Measurements from ENCODE around the gene ULBP3. TPM values are rescaled to one million over a fixed set of nuclear protein-coding genes. Genes with fewer than 3 reads are reported as not detected.

Gene ULBP3
- total RNA-seq, 2 experiments from 2014 or later = 0.47 to 0.77 TPM

GRCh38 chr6:150087336-150087735 is 18.4 kb upstream of the ULBP3 start:
- peaks cover 10% of the 10 kb centered on the region for H3K27me3 Mint-ChIP-seq
- no peak for DNase-seq
- no peaks in the 10 kb centered on the region for H3K4me1 Mint-ChIP-seq (ENCODE audit: low read depth)
- intact Hi-C loops (cut with micrococcal nuclease) = no loop called here
- no peaks in the 10 kb centered on the region for H3K9me3 Mint-ChIP-seq
- CTCF ChIA-PET = no interaction called here
- no peak for ATAC-seq
- no peak overlapping the region for H3K27ac Mint-ChIP-seq
- no peaks in the 10 kb centered on the region for H3K36me3 Mint-ChIP-seq (ENCODE audit: low read depth)
- H3K4me3 Mint-ChIP-seq = no peak overlapping the region
- POLR2A ChIA-PET = no interaction called here
- TF ChIP-seq, protein P1, sequence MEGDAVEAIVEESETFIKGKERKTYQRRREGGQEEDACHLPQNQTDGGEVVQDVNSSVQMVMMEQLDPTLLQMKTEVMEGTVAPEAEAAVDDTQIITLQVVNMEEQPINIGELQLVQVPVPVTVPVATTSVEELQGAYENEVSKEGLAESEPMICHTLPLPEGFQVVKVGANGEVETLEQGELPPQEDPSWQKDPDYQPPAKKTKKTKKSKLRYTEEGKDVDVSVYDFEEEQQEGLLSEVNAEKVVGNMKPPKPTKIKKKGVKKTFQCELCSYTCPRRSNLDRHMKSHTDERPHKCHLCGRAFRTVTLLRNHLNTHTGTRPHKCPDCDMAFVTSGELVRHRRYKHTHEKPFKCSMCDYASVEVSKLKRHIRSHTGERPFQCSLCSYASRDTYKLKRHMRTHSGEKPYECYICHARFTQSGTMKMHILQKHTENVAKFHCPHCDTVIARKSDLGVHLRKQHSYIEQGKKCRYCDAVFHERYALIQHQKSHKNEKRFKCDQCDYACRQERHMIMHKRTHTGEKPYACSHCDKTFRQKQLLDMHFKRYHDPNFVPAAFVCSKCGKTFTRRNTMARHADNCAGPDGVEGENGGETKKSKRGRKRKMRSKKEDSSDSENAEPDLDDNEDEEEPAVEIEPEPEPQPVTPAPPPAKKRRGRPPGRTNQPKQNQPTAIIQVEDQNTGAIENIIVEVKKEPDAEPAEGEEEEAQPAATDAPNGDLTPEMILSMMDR (IDR thresholded peaks at IDR 0.05) = no peak

- ChIA-PET POLR2A (no interaction called here), CTCF (interaction anchor here (2.0 kb wide), 1 partner anchor 15 kb away, joined by 6 read pairs; no protein-coding TSS in a partner anchor)
- Mint-ChIP-seq H3K4me3 (no peak overlapping the region), H3K27ac (no peak overlapping the region), H3K36me3 (ENCODE audit: low read depth) (no peaks in the 10 kb centered on the region), H3K4me1 (ENCODE audit: low read depth) (no peaks in the 10 kb centered on the region), H3K27me3 (peaks cover 10% of the 10 kb centered on the region), H3K9me3 (no peaks in the 10 kb centered on the region)
- intact Hi-C loops (cut with micrococcal nuclease) = no loop called here
- ATAC-seq (no peak), DNase-seq (no peak)
- TF ChIP-seq, protein P1 (IDR thresholded peaks at IDR 0.05) = no peak
These were observed 17.1 kb upstream of the ULBP3 start for GRCh38 chr6:150086026-150086425.

DNA sequence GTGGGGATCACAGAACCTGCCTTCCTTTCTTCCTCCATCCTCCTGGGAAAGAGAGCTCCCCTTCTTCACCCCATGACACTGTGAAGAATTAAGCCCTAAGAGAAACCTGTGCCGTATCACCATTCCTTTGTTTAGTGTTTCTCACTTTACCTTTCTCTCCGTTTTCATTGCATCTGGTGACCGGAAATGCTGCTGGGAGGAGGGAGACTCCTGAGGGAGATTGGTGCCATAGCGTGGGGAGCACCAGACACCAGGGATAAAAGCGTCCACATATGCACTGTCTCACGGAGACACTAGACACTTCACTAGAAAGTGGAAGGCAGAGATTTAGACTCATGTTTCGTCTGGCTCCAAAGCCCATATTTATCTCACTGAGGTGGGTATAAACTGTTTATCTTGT is 15.5 kb upstream of the ULBP3 start:
- H3K4me3 Mint-ChIP-seq = no peak overlapping the region
- DNase-seq (no peak), ATAC-seq (no peak)
- TF ChIP-seq, protein P1 (IDR thresholded peaks at IDR 0.05) = no peak
- H3K36me3 Mint-ChIP-seq (ENCODE audit: low read depth) = no peaks in the 10 kb centered on the region
- ChIA-PET POLR2A (no interaction called here), CTCF (interaction anchor here (3.0 kb wide), 1 partner anchor 14 kb away, joined by 13 read pairs; no protein-coding TSS in a partner anchor)
- H3K4me1 Mint-ChIP-seq (ENCODE audit: low read depth) = peaks cover 9% of the 10 kb centered on the region
- intact Hi-C loops (cut with micrococcal nuclease) = loop anchor here (5.0 kb wide), 1 partner anchor 728 kb away; no protein-coding TSS in a partner anchor
- H3K27ac Mint-ChIP-seq = no peak overlapping the region
- peaks cover 12% of the 10 kb centered on the region for H3K27me3 Mint-ChIP-seq
- no peaks in the 10 kb centered on the region for H3K9me3 Mint-ChIP-seq

- Mint-ChIP-seq H3K4me3 (no peak overlapping the region), H3K4me1 (ENCODE audit: low read depth) (peaks cover 12% of the 10 kb centered on the region), H3K9me3 (no peaks in the 10 kb centered on the region), H3K27ac (no peak overlapping the region), H3K36me3 (ENCODE audit: low read depth) (no peaks in the 10 kb centered on the region), H3K27me3 (peaks cover 12% of the 10 kb centered on the region)
- intact Hi-C loops (cut with micrococcal nuclease) = loop anchor here (5.0 kb wide), 1 partner anchor 728 kb away; no protein-coding TSS in a partner anchor
- ChIA-PET CTCF (interaction anchor here (3.0 kb wide), 1 partner anchor 13 kb away, joined by 13 read pairs; no protein-coding TSS in a partner anchor), POLR2A (no interaction called here)
- TF ChIP-seq, protein P1 (IDR thresholded peaks at IDR 0.05) = no peak
- no peak for ATAC-seq
- DNase-seq = no peak
These were observed 14.9 kb upstream of the ULBP3 start for GRCh38 chr6:150083839-150084238.

DNA sequence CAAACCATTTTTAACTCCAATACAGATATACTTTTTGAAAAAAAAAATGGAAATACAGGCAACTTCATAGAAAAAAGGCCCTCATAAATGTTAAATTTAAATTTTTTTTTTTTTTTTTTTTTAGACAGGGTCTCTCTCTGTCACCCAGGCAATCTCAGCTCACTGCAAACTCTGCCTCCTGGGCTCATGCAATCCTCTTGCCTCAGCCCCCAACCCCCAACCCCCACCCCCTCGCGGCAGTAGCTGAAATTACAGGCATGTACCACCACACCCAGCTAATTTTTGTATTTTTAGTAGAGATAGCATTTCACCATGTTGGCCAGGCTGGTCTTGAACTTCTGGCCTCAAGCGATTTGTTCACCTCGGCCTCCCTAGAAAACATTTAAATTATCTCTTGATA is 12.8 kb upstream of the ULBP3 start:
- POLR2A ChIA-PET = no interaction called here
- Mint-ChIP-seq H3K4me1 (ENCODE audit: low read depth) (peaks cover 14% of the 10 kb centered on the region), H3K27me3 (peaks cover 16% of the 10 kb centered on the region), H3K27ac (no peak overlapping the region), H3K9me3 (no peaks in the 10 kb centered on the region), H3K36me3 (ENCODE audit: low read depth) (no peaks in the 10 kb centered on the region), H3K4me3 (no peak overlapping the region)
- DNase-seq = no peak
- CTCF ChIA-PET = interaction anchor here (0.6 to 13.9 kb wide), 11 partner anchors 10 to 762 kb away, joined by 3 to 162 read pairs (median 4); no protein-coding TSS in a partner anchor
- TF ChIP-seq, protein P1 (IDR thresholded peaks at IDR 0.05) = no peak
- intact Hi-C loops (cut with micrococcal nuclease) = loop anchor here (2.0 to 5.0 kb wide), 2 partner anchors 253 to 731 kb away; no protein-coding TSS in a partner anchor
- no peak for ATAC-seq
